H1 (cell line): ENCODE data around the gene LRRC61. TPM values are rescaled to one million over a fixed set of nuclear protein-coding genes. Genes with fewer than 3 reads are reported as not detected.

Experiments
- CTCF ChIA-PET: fragments of 300-600 bp; sonication (Branson Sonifier 250); formaldehyde crosslinking; loops from one replicate; lab custom pipeline; 2021; ENCODE audit not compliant: partially characterized antibody; lab: Charles Lee
- POLR2A ChIA-PET: fragments of 300-600 bp; sonication (Branson Sonifier 250); formaldehyde crosslinking; loops from one replicate; lab custom pipeline; 2021; ENCODE audit warnings: inconsistent platforms; ENCODE audit not compliant: partially characterized antibody; lab: Charles Lee
- DNase-seq, 2 experiments: peaks; one replicate each; pipeline versions ENCODE4 v3.0.0 to v3.0.0-alpha.2; 2010 to 2022; ENCODE audit warnings: low spot score in 2 of 2, low read depth in 1 of 2, mixed read lengths in 1 of 2
- FAIRE-seq: peaks from 2 replicates; lab custom pipeline; 2011; peaks lifted over from hg19 to GRCh38; lab: Jason Lieb, UNC
- H2AFZ ChIP-seq: 2 replicates; pipeline ENCODE4 v1.8.1; 2012; ENCODE audit warnings: low read length, inconsistent platforms
- H2AK5ac ChIP-seq: 2 replicates; pipeline ENCODE4 v1.6.1; 2013; ENCODE audit warnings: low read depth, low read length
- H2BK120ac ChIP-seq: replicated peaks from 2 replicates; pipeline ENCODE3; 2013; ENCODE audit warnings: low read depth, low read length, inconsistent platforms
- H2BK12ac ChIP-seq: 2 replicates; pipeline ENCODE4 v1.6.1; 2013; ENCODE audit warnings: low read depth, low read length
- H2BK15ac ChIP-seq: 2 replicates; pipeline ENCODE4 v1.6.1; 2013; ENCODE audit warnings: low read length
- H2BK20ac ChIP-seq: 2 replicates; pipeline ENCODE4 v1.6.1; 2013; ENCODE audit warnings: low read length
- H2BK5ac ChIP-seq: 2 replicates; pipeline ENCODE4 v1.6.1; 2013; ENCODE audit warnings: low read depth, low read length
- H3K14ac ChIP-seq: 2 replicates; pipeline ENCODE4 v1.6.1; 2013; ENCODE audit warnings: inconsistent platforms; ENCODE audit not compliant: insufficient read length
- H3K18ac ChIP-seq: 2 replicates; pipeline ENCODE4 v1.6.1; 2013; ENCODE audit warnings: low read length; ENCODE audit errors: extremely low read depth
- H3K23ac ChIP-seq: 2 replicates; pipeline ENCODE4 v1.6.1; 2013; ENCODE audit warnings: inconsistent platforms; ENCODE audit not compliant: insufficient read length
- H3K23me2 ChIP-seq: 2 replicates; pipeline ENCODE4 v1.6.1; 2013; ENCODE audit warnings: low read depth, low read length
- H3K27ac ChIP-seq: 2 replicates; pipeline ENCODE4 v1.6.1; 2011; ENCODE audit warnings: low read depth, low read length, inconsistent platforms
- H3K27me3 ChIP-seq, 4 experiments: replicated peaks in 1 of 4; 1 replicate in 1 of 4; 2 replicates in 3 of 4; pipeline versions ENCODE4 v1.6.1 to v1.8.1; 2011 to 2013; ENCODE audit warnings: low read length in 3 of 4, mild to moderate bottlenecking in 3 of 4, inconsistent platforms in 2 of 4, mixed read lengths in 2 of 4, moderate library complexity in 1 of 4; ENCODE audit not compliant: control insufficient read depth in 3 of 4, insufficient read depth in 3 of 4; ENCODE audit errors: extremely low read depth in 1 of 4
- H3K36me3 ChIP-seq, 4 experiments: 2 replicates each; pipeline versions ENCODE4 v1.6.1 to v1.8.1; 2011 to 2013; ENCODE audit warnings: mild to moderate bottlenecking in 4 of 4, low read length in 3 of 4, moderate library complexity in 2 of 4, control low read depth in 1 of 4, inconsistent platforms in 1 of 4; ENCODE audit not compliant: insufficient read depth in 4 of 4, control insufficient read depth in 2 of 4
- H3K4ac ChIP-seq: replicated peaks from 2 replicates; pipeline ENCODE3; 2013; ENCODE audit warnings: low read length, low read depth, mixed read lengths, inconsistent platforms; ENCODE audit not compliant: insufficient read length
- H3K4me1 ChIP-seq, 4 experiments: replicated peaks in 1 of 4; 1 replicate in 1 of 4; 2 replicates in 3 of 4; pipeline versions ENCODE4 v1.6.1 to v1.8.1; 2011 to 2013; ENCODE audit warnings: low read length in 3 of 4, inconsistent platforms in 2 of 4, mixed read lengths in 1 of 4; ENCODE audit not compliant: insufficient read depth in 4 of 4, control insufficient read depth in 3 of 4
- H3K4me2 ChIP-seq, 2 experiments: 2 replicates each; pipeline versions ENCODE4 v1.6.1 to v1.8.1; 2011 to 2013; ENCODE audit warnings: low read depth in 2 of 2, low read length in 2 of 2, control low read depth in 1 of 2, inconsistent platforms in 1 of 2, mild to moderate bottlenecking in 1 of 2; ENCODE audit not compliant: insufficient read depth in 1 of 2
- H3K4me3 ChIP-seq, 4 experiments: fragments of 200-600, 300-600 bp in 1 of 4; sonication (generic), shearing (Covaris generic), sonication (Bioruptor Twin) in 1 of 4; 2 replicates each; pipeline versions ENCODE4 v1.5.1 to v1.8.1; 2011 to 2016; ENCODE audit warnings: low read length in 4 of 4, low read depth in 3 of 4, control low read depth in 2 of 4, inconsistent platforms in 2 of 4, mild to moderate bottlenecking in 2 of 4, mixed read lengths in 1 of 4, moderate library complexity in 1 of 4; ENCODE audit not compliant: insufficient read depth in 2 of 4; ENCODE audit errors: extremely low read depth in 1 of 4
- H3K56ac ChIP-seq: replicated peaks from 2 replicates; pipeline ENCODE3; 2013; ENCODE audit warnings: low read depth, mild to moderate bottlenecking, mixed read lengths, low read length, inconsistent platforms; ENCODE audit not compliant: insufficient read length
- H3K79me1 ChIP-seq: 2 replicates; pipeline ENCODE4 v1.6.1; 2013; ENCODE audit warnings: low read depth, low read length, control low read depth
- H3K79me2 ChIP-seq, 2 experiments: 2 replicates each; pipeline versions ENCODE4 v1.6.1 to v1.8.1; 2012 to 2013; ENCODE audit warnings: low read length in 2 of 2, mild to moderate bottlenecking in 2 of 2, inconsistent platforms in 1 of 2; ENCODE audit not compliant: insufficient read depth in 2 of 2, control insufficient read depth in 1 of 2
- H3K9ac ChIP-seq, 4 experiments: replicated peaks in 1 of 4; 1 replicate in 1 of 4; 2 replicates in 3 of 4; pipeline versions ENCODE4 v1.6.1 to v1.8.1; 2011 to 2013; ENCODE audit warnings: low read depth in 3 of 4, low read length in 3 of 4, control low read depth in 2 of 4, mild to moderate bottlenecking in 2 of 4, moderate library complexity in 2 of 4, inconsistent platforms in 1 of 4; ENCODE audit errors: extremely low read depth in 1 of 4
- H3K9me3 ChIP-seq, 2 experiments: 2 replicates each; pipeline versions ENCODE4 v1.6.1 to v1.8.1; 2012 to 2013; ENCODE audit warnings: mild to moderate bottlenecking in 2 of 2, moderate library complexity in 2 of 2, control low read depth in 1 of 2, inconsistent platforms in 1 of 2, low read depth in 1 of 2, low read length in 1 of 2, mixed read lengths in 1 of 2; ENCODE audit not compliant: insufficient read depth in 2 of 2
- H4K20me1 ChIP-seq, 2 experiments: replicated peaks in 1 of 2; 2 replicates each; pipeline versions ENCODE3 to v1.8.1; 2011 to 2013; ENCODE audit warnings: inconsistent platforms in 2 of 2, low read length in 2 of 2, mild to moderate bottlenecking in 1 of 2; ENCODE audit not compliant: insufficient read depth in 2 of 2, control insufficient read depth in 1 of 2
- H4K5ac ChIP-seq: 2 replicates; pipeline ENCODE4 v1.6.1; 2013; ENCODE audit warnings: low read length, low read depth, mixed read lengths, inconsistent platforms; ENCODE audit not compliant: insufficient read length
- H4K8ac ChIP-seq: 2 replicates; pipeline ENCODE4 v1.8.0; 2013; ENCODE audit warnings: mild to moderate bottlenecking, moderate library complexity, low read length, inconsistent platforms; ENCODE audit not compliant: insufficient read depth; ENCODE audit errors: extremely low read depth
- H4K91ac ChIP-seq: replicated peaks from 2 replicates; pipeline ENCODE3; 2013; ENCODE audit warnings: low read length, mixed read lengths, inconsistent platforms; ENCODE audit not compliant: insufficient read length
- HDAC2 ChIP-seq, 2 experiments: fragments of 300-600 bp in 1 of 2; sonication (generic) in 1 of 2; IDR thresholded peaks; 2 replicates each; pipeline ENCODE4 v1.6.1; 2011 to 2012; ENCODE audit warnings: low read depth in 2 of 2, low read length in 2 of 2, mild to moderate bottlenecking in 2 of 2, moderate library complexity in 2 of 2, borderline replicate concordance in 1 of 2, inconsistent platforms in 1 of 2
- JUND ChIP-seq: IDR thresholded peaks from 2 replicates; pipeline ENCODE4 v1.6.1; 2011; ENCODE audit warnings: mild to moderate bottlenecking, improper control_type of control experiment, low read length
- KDM5A ChIP-seq: fragments of 200-600 bp; IDR thresholded peaks from 2 replicates; pipeline ENCODE4 v1.7.1; 2012; ENCODE audit warnings: mild to moderate bottlenecking, low read length, inconsistent platforms, mixed read lengths
- POU5F1 ChIP-seq: IDR thresholded peaks from 2 replicates; pipeline ENCODE4 v1.6.1; 2011; ENCODE audit warnings: low read depth, mild to moderate bottlenecking, low read length, moderate library complexity
- RNF2 ChIP-seq: fragments of 200-900, 300-1000 bp; sonication (generic); IDR thresholded peaks from 2 replicates; pipeline ENCODE4 v1.7.1; 2016; ENCODE audit warnings: borderline replicate concordance, low read depth, mild to moderate bottlenecking, antibody characterized with exemption, low read length; ENCODE audit not compliant: poor library complexity, severe bottlenecking; ENCODE audit errors: missing control alignments
- TEAD4 ChIP-seq: IDR thresholded peaks from 2 replicates; pipeline ENCODE4 v1.6.1; 2012; ENCODE audit warnings: low read depth, low read length, inconsistent platforms, mixed read lengths
- WGBS, 2 experiments: shearing (Covaris generic) in 1 of 2; methylation state at CpG; one replicate each; pipeline versions ENCODE4 v1.1.6 to v1.1.7; 2013 to 2015; ENCODE audit warnings: low lambda C conversion rate in 2 of 2, mixed read lengths in 2 of 2, inconsistent platforms in 1 of 2, low coverage in 1 of 2, missing lambda C conversion rate in 1 of 2; ENCODE audit not compliant: insufficient replicate concordance in 2 of 2, insufficient coverage in 1 of 2, insufficient read length in 1 of 2; ENCODE audit errors: extremely low coverage in 1 of 2, missing lambda C conversion rate in 1 of 2; 5-methylcytosine and 5-hydroxymethylcytosine counted together
- polyA plus RNA-seq, 7 experiments: library from polyadenylated mRNA; depleted of rRNA in 3 of 7; stranded (reverse) in 5 of 7; unstranded in 2 of 7; fragments of >200 nt in 5 of 7; fragments of 200-250 nt in 2 of 7; gene quantifications; 1 replicate in 5 of 7; 2 replicates in 1 of 7; 4 replicates in 1 of 7; pipeline versions ENCODE4 v1.2.1 to v1.2.3, GENCODE V29; 2011 to 2013; ENCODE audit warnings: missing spikeins in 2 of 7, mixed read lengths in 2 of 7
- total RNA-seq: library from RNA; stranded (reverse); fragmentation: NEBNext Ultra II Directional; extraction: Animal tissue kit (Norgen Biotek cat#: 25700); gene quantifications from 2 replicates; pipeline ENCODE4 v1.2.1, GENCODE V29; 2021
- TF ChIP-seq, protein P1 (sequence below): IDR thresholded peaks from 2 replicates; pipeline ENCODE4 v1.6.1; 2011; ENCODE audit warnings: low read depth, mild to moderate bottlenecking, low read length; ENCODE audit not compliant: insufficient read depth
- TF ChIP-seq, protein P2 (sequence below): IDR thresholded peaks from 2 replicates; pipeline ENCODE4 v1.6.1; 2012; ENCODE audit warnings: inconsistent platforms

Gene LRRC61
- total and polyA plus RNA-seq, 2 of the 8 experiments (the other 6 are each of a cell fraction or from before 2014, with no cell fraction given), result 0.73 to 44.8 TPM

DNA sequence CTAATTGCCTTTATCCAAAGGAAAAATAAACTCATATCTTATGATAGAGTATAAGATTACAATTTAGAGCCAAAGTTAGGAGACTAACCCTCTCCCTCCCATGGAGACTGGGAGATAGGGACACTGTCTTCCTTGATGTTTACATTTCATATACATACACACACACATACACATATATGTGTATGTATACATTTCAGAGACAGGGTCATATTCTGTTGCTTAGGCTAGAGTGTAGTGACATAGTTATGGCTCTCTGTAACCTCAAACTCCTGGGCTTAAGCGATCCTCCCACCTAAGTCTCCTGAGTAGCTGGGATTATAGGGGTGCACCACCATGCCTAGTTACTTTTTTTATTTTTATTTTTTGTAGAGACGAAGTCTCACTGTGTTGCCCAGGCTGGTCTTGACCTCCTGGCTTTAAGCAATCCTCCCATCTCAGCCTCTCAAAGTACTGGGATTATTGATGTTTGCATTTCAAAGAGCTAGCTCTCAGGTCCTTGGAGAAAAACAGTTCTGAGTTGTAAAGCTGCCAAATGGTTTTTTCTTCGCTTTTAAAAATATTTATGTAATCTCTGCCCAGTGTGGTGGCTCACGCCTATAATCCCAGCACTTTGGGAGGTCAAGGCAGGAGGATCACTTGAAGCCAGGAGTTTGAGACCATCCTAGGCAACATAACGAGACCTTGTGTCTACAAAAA is 37.4 kb downstream of the LRRC61 start:
- Histone ChIP-seq H2BK20ac (no peak overlapping the region), H3K4me1 (peaks cover 12 to 18% (median 16%) of the 10 kb centered on the region in 4 experiments), H4K91ac (no peak overlapping the region), H3K9me3 (no peaks in the 10 kb centered on the region), H3K23ac (no peak overlapping the region), H2AFZ (no peak overlapping the region), H3K4me3 (no peak overlapping the region), H3K27me3 (no peaks in the 10 kb centered on the region; a peak in 1 of 7 replicates), H3K4me2 (no peak overlapping the region), H2BK12ac (no peak overlapping the region), H3K79me1 (no peaks in the 10 kb centered on the region; the same call in 1 of the 2 replicates), H3K23me2 (peaks cover 13% of the 10 kb centered on the region; the same call in 1 of the 2 replicates), H3K14ac (no peak overlapping the region), H4K20me1 (peaks cover 0 to 5% of the 10 kb centered on the region in 2 experiments), H3K18ac (no peak overlapping the region), H3K27ac (no peak overlapping the region), H4K8ac (no peak overlapping the region), H3K56ac (no peak overlapping the region), H2BK120ac (no peak overlapping the region), H3K79me2 (no peaks in the 10 kb centered on the region), H2AK5ac (no peak overlapping the region), H2BK5ac (no peak overlapping the region), H2BK15ac (no peak overlapping the region), H3K9ac (no peak overlapping the region), H3K4ac (no peak overlapping the region), H3K36me3 (no peaks in the 10 kb centered on the region), H4K5ac (no peak overlapping the region)
- WGBS, 2 experiments, result 95% methylated on average over 5 of the region's 5 CpGs; no CpG with 5 or more reads in 1 of the 2 experiments
- CTCF ChIA-PET, result interaction anchor here (1.7 to 2.4 kb wide), 2 partner anchors 20 to 45 kb away, joined by 5 to 12 read pairs; a partner anchor contains a TSS
- FAIRE-seq (no peak), DNase-seq (no peak)
- POLR2A ChIA-PET, result interaction anchor here (1.0 to 3.8 kb wide), 3 partner anchors 11 to 20 kb away, joined by 3 to 43 read pairs (median 7); no protein-coding TSS in a partner anchor
- TF ChIP-seq, protein P1, sequence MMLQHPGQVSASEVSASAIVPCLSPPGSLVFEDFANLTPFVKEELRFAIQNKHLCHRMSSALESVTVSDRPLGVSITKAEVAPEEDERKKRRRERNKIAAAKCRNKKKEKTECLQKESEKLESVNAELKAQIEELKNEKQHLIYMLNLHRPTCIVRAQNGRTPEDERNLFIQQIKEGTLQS, result no peak
- no peak for TF ChIP-seq RNF2
- TF ChIP-seq, protein P2, sequence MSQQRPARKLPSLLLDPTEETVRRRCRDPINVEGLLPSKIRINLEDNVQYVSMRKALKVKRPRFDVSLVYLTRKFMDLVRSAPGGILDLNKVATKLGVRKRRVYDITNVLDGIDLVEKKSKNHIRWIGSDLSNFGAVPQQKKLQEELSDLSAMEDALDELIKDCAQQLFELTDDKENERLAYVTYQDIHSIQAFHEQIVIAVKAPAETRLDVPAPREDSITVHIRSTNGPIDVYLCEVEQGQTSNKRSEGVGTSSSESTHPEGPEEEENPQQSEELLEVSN, result no peak
- TF ChIP-seq POU5F1, result no peak
- no peak for TF ChIP-seq KDM5A
- no peak for TF ChIP-seq TEAD4
- no peak for TF ChIP-seq JUND
- no peak for TF ChIP-seq HDAC2 (IDR thresholded peaks at IDR 0.05; ENCODE audit: borderline replicate concordance in 1 of 2, low read depth in 2 of 2, low read length in 2 of 2)
